ENCODE data around the gene POPDC3.

DNA sequence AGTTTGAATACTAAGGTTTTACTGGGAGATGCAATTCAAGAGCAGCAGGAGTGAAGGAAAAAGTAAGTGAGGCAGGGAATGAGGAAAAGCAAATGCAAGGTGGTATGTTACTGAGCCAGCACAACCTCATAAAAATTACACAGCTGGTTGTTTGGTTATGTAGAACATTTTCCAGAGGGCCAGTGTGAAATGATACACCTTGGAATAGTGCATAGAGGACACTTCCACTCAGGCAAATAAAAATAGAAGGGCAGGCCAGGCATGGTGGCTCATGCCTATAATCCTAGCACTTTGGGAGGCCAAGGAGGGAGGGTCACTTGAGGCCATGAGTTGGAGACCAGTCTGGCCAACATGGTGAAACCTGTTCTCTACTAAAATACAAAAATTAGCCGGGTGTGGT lies 43.4 kb upstream of the POPDC3 start:
- TF ChIP-seq CTCF (IDR thresholded peaks at IDR 0.05) (no peak), POLR2A (IDR thresholded peaks at IDR 0.05) (no peak)

Measured in esophagus squamous epithelium (tissue), 4 donors.